Measurements from ENCODE around the gene CACNA1A. TPM values are rescaled to one million over a fixed set of nuclear protein-coding genes. Genes with fewer than 3 reads are reported as not detected.
A peak's percentile ranks its signal among the peaks of the same experiment; 100 is the strongest.

The CACNA1A gene
- total and polyA plus RNA-seq, 8 donors = 0.58 to 12.5 (median 3.8) TPM; not detected in 1

DNA sequence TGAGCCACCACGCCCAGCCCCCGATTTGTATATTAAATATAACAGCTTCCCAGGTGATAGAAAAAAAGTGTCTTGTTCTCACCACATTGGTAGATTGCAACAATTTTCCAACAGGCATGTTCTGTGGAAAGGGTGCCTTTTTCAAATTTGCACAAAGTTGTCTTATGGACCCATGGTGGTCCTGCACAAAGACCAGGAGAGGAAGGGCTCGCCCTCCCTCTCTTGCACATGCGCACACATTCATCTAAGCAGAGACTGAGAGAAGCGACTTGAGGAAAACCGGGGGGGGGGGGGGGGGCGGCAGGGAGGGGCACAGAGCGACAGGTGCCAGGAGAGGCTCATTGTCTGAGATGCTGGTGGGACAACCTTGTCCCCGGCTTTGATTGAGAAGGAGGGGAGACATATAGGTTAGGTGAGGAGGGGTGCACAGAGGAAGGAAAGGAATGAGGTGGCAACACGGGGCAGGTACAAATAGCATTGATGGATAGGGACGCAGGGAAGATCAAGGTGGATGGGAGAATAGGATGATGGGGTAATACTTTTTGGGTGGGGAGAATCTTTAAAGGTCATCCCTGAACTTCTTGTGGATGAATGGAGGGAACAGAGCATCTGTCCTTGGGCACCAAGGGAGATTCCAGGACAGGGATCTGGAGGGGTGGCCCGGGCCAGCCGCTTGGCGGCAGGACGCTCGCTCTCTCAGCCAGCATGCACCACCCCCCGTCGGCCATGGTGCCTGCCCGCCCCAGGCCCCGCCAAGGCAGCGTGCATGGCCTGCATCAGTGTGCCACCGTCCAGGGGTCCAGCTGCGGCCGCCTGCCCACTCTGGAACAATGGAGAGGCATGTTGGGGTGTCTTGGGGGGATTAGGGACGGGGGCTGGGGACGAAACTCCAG, 280.1 kb downstream of the CACNA1A start:
- Histone ChIP-seq H3K27ac (no peak overlapping the region), H3K4me1 (no peaks in the 10 kb centered on the region), H3K9me3 (no peaks in the 10 kb centered on the region), H3K4me3 (no peak overlapping the region), H3K27me3 (peaks cover 0 to 33% (median 17%) of the 10 kb centered on the region in 3 donors), H3K36me3 (no peaks in the 10 kb centered on the region)
- TF ChIP-seq POLR2A (IDR thresholded peaks at IDR 0.05) = no peak
- TF ChIP-seq, protein P1, sequence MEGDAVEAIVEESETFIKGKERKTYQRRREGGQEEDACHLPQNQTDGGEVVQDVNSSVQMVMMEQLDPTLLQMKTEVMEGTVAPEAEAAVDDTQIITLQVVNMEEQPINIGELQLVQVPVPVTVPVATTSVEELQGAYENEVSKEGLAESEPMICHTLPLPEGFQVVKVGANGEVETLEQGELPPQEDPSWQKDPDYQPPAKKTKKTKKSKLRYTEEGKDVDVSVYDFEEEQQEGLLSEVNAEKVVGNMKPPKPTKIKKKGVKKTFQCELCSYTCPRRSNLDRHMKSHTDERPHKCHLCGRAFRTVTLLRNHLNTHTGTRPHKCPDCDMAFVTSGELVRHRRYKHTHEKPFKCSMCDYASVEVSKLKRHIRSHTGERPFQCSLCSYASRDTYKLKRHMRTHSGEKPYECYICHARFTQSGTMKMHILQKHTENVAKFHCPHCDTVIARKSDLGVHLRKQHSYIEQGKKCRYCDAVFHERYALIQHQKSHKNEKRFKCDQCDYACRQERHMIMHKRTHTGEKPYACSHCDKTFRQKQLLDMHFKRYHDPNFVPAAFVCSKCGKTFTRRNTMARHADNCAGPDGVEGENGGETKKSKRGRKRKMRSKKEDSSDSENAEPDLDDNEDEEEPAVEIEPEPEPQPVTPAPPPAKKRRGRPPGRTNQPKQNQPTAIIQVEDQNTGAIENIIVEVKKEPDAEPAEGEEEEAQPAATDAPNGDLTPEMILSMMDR (IDR thresholded peaks at IDR 0.05) = no peak
- DNase-seq = no peak
- 77 to 83% (median 80%) methylated on average over 19 to 26 of the region's 26 CpGs for WGBS, 5 donors
- intact Hi-C loops (cut with DNase I; ENCODE audit: low total_unique reads) = no loop called here

DNA sequence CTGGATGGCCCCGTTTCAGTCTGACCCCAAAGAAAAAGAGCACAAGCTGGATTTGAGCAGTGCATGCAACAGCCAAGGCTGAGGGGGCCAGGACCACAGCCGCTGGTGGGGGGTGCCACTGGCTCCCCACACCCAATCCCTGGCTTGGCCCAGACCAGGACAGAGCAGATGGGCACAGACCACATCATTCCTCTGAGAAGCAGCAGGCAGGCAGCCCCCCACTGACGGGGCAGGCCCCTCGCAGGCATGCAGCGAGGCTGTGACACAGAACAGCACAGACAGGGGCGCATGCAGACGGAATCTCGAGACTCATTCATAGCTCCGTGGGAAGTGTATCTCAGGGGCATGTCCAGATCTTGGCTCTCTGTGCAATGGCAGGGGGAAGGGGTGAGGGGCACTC, 281.2 kb downstream of the CACNA1A start:
- TF ChIP-seq, protein P1 (IDR thresholded peaks at IDR 0.05) = no peak
- H3K4me1 ChIP-seq = no peaks in the 10 kb centered on the region
- H3K27me3 ChIP-seq = peaks cover 0 to 29% (median 17%) of the 10 kb centered on the region in 3 donors
- H3K9me3 ChIP-seq = peaks cover 0 to 8% (median 4%) of the 10 kb centered on the region in 4 donors
- intact Hi-C loops (cut with DNase I; ENCODE audit: low total_unique reads) = no loop called here
- WGBS, 5 donors = 50 to 71% (median 61%) methylated on average over 5 to 9 of the region's 9 CpGs
- no peak for DNase-seq
- no peak overlapping the region for H3K27ac ChIP-seq
- H3K36me3 ChIP-seq = no peaks in the 10 kb centered on the region
- no peak overlapping the region for H3K4me3 ChIP-seq

GRCh38 chr19:13220847-13221246, 285.4 kb downstream of the CACNA1A start:
- H3K4me3 ChIP-seq = no peak overlapping the region
- H3K27me3 ChIP-seq = peaks cover 0 to 16% (median 12%) of the 10 kb centered on the region in 3 donors
- 43 to 47% (median 44%) methylated on average over 2 of the region's 2 CpGs for WGBS, 5 donors
- H3K36me3 ChIP-seq = no peaks in the 10 kb centered on the region
- no peak for TF ChIP-seq POLR2AphosphoS5 (IDR thresholded peaks at IDR 0.05)
- TF ChIP-seq, protein P1 (IDR thresholded peaks at IDR 0.05) = no peak
- no peak for TF ChIP-seq EP300 (IDR thresholded peaks at IDR 0.05)
- TF ChIP-seq POLR2A (IDR thresholded peaks at IDR 0.05) = no peak
- DNase-seq = no peak
- peaks cover 0 to 10% (median 4%) of the 10 kb centered on the region in 4 donors for H3K9me3 ChIP-seq
- H3K27ac ChIP-seq = no peak overlapping the region
- intact Hi-C loops (cut with DNase I; ENCODE audit: low total_unique reads) = no loop called here
- no peaks in the 10 kb centered on the region for H3K4me1 ChIP-seq

- Histone ChIP-seq H3K4me1 (no peaks in the 10 kb centered on the region), H3K9me3 (peaks cover 0 to 9% (median 4%) of the 10 kb centered on the region in 4 donors), H3K27ac (no peak overlapping the region), H3K4me3 (peak overlapping the region in 1 of 4 donors; percentile 5), H3K27me3 (no peaks in the 10 kb centered on the region), H3K36me3 (no peaks in the 10 kb centered on the region)
- no peak for DNase-seq
- 68 to 75% (median 71%) methylated on average over 19 of the region's 19 CpGs for WGBS, 5 donors
- TF ChIP-seq EP300 (IDR thresholded peaks at IDR 0.05) (no peak), POLR2A (IDR thresholded peaks at IDR 0.05) (no peak), POLR2AphosphoS5 (IDR thresholded peaks at IDR 0.05) (no peak)
- TF ChIP-seq, protein P1 (IDR thresholded peaks at IDR 0.05) = no peak
- intact Hi-C loops (cut with DNase I; ENCODE audit: low total_unique reads) = no loop called here
Measured at GRCh38 chr19:13215572-13216380, 290.5 kb downstream of the CACNA1A start.
